HAP-1 (cell line): ENCODE measurements around the gene MPP4.

Source experiments
- DNase-seq, 2 experiments: peaks; one replicate each; pipeline ENCODE4 v3.0.0-alpha.2; 2016 to 2020; ENCODE audit warnings: low spot score in 2 of 2
- H3K27me3 ChIP-seq: fragments of 250-450 bp; sonication (Bioruptor Pico); 2 replicates; pipeline ENCODE4 v1.5.1; 2020; ENCODE audit warnings: low read depth, mild to moderate bottlenecking, moderate library complexity
- H3K36me3 ChIP-seq: fragments of 250-450 bp; sonication (Bioruptor Pico); replicated peaks from 2 replicates; pipeline ENCODE4 v1.5.1; 2020; ENCODE audit warnings: mild to moderate bottlenecking
- H3K4me1 ChIP-seq: fragments of 250-450 bp; sonication (Bioruptor Pico); 2 replicates; pipeline ENCODE4 v1.5.1; 2020; ENCODE audit warnings: mild to moderate bottlenecking
- H3K4me3 ChIP-seq: fragments of 250-450 bp; sonication (Bioruptor Pico); 2 replicates; pipeline ENCODE4 v1.5.1; 2020; ENCODE audit warnings: mild to moderate bottlenecking, moderate library complexity
- H3K9me3 ChIP-seq: fragments of 250-450 bp; sonication (Bioruptor Pico); 2 replicates; pipeline ENCODE4 v1.5.1; 2020; ENCODE audit warnings: mild to moderate bottlenecking, moderate library complexity
- in situ Hi-C: fragments of 300-500 bp; cut with MboI; formaldehyde crosslinking; loops from 3 replicates; pipeline ENCODE4 v1.14.3; 2020; ENCODE audit warnings: low sequenced_read_pairs, inconsistent platforms, mixed read lengths

Gene MPP4

DNA sequence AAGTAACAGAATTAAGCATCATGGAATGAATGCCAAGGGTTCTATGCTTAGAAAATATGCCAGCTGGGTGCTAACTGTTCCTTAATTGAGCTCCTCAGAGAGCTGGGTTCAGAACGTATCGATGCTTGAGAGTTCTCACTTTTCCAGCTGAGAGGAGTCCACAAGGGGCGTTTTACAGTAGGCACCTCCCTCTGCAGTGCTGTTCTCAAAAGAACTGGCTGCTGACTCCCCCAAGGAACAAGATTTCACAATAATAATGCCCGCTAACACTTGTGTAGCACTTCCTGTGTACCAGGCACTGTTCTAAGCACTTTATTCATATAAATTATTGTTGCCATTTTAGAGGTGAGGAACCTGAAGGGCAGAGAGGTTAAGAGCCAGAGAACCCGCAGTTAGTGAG is 37.1 kb downstream of the MPP4 start:
- Histone ChIP-seq H3K4me1 (peaks cover 5% of the 10 kb centered on the region; the same call in 1 of the 2 replicates), H3K4me3 (no peak overlapping the region), H3K36me3 (no peaks in the 10 kb centered on the region), H3K27me3 (no peaks in the 10 kb centered on the region), H3K9me3 (no peaks in the 10 kb centered on the region)
- no peak for DNase-seq
- in situ Hi-C loops: no loop called here

DNA sequence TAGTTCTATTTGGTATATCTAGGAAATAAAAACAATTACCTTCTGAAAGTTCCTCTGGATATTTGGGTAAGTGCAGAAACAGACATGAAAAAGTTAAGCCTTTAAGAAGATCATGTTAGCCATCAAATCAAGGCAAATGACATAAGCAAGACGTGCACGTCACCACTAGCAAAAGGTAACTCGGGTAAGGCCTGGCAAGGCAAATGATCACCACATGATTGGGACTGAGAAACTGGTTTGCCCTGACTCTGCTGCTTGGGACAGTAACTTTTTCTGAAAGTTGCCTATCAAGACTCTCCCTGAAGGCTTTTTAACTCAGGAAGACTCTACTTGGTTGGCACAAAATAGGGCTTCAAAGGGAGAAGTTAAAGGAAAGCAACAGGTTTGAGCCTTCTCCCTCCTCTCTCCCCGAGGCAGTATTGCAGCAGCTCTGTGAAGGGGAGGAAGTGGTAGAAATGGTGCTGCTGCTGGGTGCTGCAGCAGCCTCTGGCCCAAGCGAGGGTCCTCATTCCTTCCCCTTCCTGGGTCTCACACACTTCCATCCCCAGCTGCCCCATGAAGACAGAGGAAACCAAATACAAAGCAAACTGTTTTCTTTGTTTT is 38.0 kb downstream of the MPP4 start:
- no peak for DNase-seq
- no peak overlapping the region for H3K4me3 ChIP-seq
- H3K9me3 ChIP-seq: no peaks in the 10 kb centered on the region
- no peaks in the 10 kb centered on the region for H3K36me3 ChIP-seq
- in situ Hi-C loops: no loop called here
- H3K4me1 ChIP-seq: peaks cover 5% of the 10 kb centered on the region; the same call in 1 of the 2 replicates
- no peaks in the 10 kb centered on the region for H3K27me3 ChIP-seq

DNA sequence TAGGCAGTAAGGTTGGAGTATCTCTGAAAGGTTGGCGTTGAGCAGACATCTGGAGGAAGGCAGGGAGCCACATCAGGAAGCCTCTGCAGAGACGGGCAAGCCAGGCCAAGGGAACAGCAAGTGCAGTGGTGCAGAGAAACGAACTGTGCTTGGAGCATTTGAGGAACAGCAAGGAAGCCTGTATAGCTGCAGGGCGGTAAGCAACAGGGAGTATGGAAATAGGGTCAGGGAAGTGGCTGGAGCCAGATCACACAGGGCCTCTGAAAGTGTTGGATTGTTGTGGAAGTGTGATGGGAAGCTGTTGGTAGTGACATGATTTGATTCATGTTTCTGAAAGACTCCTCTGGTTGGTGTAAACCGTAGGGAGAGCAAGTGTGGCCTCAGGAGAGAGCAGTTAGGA is 41.7 kb downstream of the MPP4 start:
- no peaks in the 10 kb centered on the region for H3K4me1 ChIP-seq
- DNase-seq: no peak
- no peaks in the 10 kb centered on the region; the same call in 1 of the 2 replicates for H3K27me3 ChIP-seq
- no peaks in the 10 kb centered on the region for H3K36me3 ChIP-seq
- in situ Hi-C loops: no loop called here
- H3K9me3 ChIP-seq: no peaks in the 10 kb centered on the region
- no peak overlapping the region for H3K4me3 ChIP-seq

DNA sequence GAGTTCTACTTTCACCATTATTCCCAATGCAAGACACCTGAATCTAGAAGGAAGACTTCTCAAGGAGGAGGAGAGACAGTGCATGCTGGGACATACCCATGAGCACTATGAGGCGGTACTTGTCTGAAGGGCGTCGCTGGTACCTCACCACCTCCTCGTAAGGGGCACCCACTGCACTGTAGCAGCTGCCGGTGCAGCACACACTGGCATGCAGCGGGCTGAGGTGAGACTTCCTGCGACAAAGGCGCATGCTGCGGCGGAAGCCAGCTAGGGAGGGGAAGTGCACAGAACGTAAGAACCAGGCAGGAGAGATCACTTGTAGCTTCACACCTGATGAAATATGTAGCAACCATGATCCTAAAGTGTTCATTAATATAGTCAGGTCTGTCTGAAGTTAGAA is 42.3 kb downstream of the MPP4 start:
- no peaks in the 10 kb centered on the region for H3K36me3 ChIP-seq
- DNase-seq: no peak
- in situ Hi-C loops: no loop called here
- no peaks in the 10 kb centered on the region for H3K4me1 ChIP-seq
- no peaks in the 10 kb centered on the region for H3K9me3 ChIP-seq
- H3K4me3 ChIP-seq: no peak overlapping the region
- no peaks in the 10 kb centered on the region; the same call in 1 of the 2 replicates for H3K27me3 ChIP-seq

DNA sequence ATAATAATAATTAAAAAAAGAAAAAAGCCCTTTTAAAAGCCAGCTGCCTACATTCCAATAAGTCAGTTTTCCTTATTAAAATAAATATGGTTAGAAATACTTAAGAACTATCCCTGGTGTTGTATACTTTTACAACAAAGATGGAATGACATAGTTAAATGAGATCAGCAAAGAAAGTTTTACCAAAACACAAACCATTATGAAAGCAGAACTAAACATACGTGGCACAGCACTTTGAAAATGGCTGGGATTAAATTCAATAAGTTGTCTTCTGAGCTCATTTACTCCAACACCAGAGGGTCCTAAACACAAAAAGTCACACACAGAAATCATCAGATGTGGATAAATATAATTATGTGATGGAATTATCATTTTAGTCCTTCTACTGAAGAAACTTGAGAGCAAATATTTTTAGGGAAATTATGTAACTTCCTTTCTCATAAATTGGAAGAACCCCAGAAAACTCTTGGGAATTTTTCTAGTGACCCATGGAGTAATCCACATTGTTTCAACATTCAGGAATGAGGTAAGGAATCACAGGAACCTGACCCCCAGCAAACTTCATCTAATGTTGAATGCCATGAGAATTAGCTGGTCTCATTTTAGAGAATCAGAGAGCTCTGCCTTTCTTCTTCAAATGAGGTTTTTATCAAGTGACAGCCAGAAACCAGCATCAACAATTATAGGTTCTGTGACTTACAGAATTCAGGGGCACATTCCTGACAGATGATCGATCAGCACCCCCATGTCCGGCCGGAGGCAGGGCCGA is 43.6 kb downstream of the MPP4 start:
- Histone ChIP-seq H3K27me3 (no peaks in the 10 kb centered on the region; the same call in 1 of the 2 replicates), H3K4me1 (no peaks in the 10 kb centered on the region), H3K36me3 (no peaks in the 10 kb centered on the region), H3K9me3 (no peaks in the 10 kb centered on the region), H3K4me3 (no peak overlapping the region)
- DNase-seq: no peak
- in situ Hi-C loops: no loop called here

DNA sequence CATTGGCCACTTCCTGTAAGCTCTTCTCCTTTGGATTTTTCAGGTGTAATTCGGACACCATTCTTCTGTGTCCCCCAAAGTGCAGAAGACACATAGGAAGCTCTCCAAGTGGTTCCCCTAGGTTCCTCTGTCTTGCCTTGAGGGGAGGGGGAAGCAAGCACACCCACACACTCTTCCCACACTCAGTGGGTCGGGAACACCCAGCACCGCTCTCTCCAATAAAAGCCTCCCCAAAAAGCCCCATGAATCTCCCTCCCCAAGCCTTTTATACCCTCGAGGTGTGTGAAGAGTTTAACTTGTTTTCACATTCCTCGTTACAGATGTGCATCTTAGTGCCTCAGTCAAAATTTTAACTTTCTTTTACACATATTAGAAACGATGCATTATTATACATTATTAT is 45.2 kb downstream of the MPP4 start:
- H3K4me3 ChIP-seq: no peak overlapping the region
- H3K27me3 ChIP-seq: no peaks in the 10 kb centered on the region; the same call in 1 of the 2 replicates
- DNase-seq: no peak
- H3K36me3 ChIP-seq: no peaks in the 10 kb centered on the region
- no peaks in the 10 kb centered on the region for H3K4me1 ChIP-seq
- H3K9me3 ChIP-seq: no peaks in the 10 kb centered on the region
- in situ Hi-C loops: no loop called here

DNA sequence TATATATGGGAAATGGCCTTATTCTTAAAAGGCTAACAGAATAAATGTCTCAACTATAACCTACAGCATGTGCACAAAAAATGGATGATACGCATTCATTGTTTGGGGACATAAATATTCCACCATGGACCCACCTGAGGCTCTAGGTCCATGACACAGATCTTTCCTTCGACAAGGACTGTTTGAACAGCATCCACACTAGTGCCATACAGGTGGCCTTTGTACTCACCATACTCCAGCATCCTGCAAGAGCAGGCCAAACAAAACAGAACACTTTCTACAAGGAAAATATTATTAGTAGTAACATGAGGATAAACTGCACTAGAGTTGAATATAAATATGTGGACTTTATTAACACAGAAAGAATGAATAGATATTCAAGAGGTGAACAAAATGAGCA is 49.0 kb downstream of the MPP4 start:
- in situ Hi-C loops: no loop called here
- H3K4me1 ChIP-seq: no peaks in the 10 kb centered on the region
- no peak for DNase-seq
- H3K36me3 ChIP-seq: no peaks in the 10 kb centered on the region
- H3K27me3 ChIP-seq: no peaks in the 10 kb centered on the region; the same call in 1 of the 2 replicates
- H3K4me3 ChIP-seq: no peak overlapping the region
- no peaks in the 10 kb centered on the region for H3K9me3 ChIP-seq

DNA sequence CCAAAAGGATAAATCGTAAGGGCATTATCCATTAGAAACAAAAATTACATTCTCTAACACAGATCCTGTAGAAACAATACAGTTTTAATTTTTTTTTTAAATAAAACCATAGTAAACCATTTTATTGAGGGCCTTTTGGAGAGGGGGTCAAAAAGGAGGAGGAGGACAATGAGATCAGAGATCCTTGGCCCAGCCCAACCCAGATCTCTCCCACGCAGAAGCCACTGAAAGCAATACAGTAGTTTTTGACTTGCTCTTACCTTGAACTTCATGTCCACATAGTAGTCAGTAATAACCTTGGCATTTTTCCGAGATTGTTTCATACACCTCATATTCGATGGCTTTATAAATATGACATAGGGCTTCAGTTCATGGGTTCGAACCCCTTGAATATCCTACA is 51.0 kb downstream of the MPP4 start:
- Histone ChIP-seq H3K36me3 (no peaks in the 10 kb centered on the region), H3K9me3 (no peaks in the 10 kb centered on the region), H3K27me3 (no peaks in the 10 kb centered on the region; the same call in 1 of the 2 replicates), H3K4me3 (no peak overlapping the region), H3K4me1 (no peaks in the 10 kb centered on the region)
- in situ Hi-C loops: no loop called here
- no peak for DNase-seq

DNA sequence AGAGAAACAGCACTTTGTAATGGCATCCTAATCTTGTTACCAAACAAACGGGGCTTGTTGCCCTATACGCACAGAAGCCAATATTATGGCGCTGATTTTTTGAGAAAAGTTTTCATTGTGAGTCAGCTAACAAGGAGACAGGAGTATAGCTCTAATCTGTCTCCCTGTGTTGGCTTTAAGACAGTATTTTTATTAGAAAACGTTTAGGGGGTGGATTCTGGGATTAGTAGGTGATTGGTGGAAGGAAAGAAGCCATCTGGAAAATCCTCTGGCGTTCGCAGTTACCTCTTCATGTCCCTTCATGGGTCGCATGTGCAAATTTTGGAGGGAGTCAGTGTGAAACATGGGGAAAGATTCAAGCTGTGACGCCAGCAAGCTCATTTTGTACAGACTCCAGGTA is 54.4 kb downstream of the MPP4 start:
- H3K9me3 ChIP-seq: no peaks in the 10 kb centered on the region
- H3K4me1 ChIP-seq: no peaks in the 10 kb centered on the region
- DNase-seq: no peak
- H3K4me3 ChIP-seq: no peak overlapping the region
- in situ Hi-C loops: no loop called here
- H3K27me3 ChIP-seq: no peaks in the 10 kb centered on the region
- H3K36me3 ChIP-seq: no peaks in the 10 kb centered on the region

DNA sequence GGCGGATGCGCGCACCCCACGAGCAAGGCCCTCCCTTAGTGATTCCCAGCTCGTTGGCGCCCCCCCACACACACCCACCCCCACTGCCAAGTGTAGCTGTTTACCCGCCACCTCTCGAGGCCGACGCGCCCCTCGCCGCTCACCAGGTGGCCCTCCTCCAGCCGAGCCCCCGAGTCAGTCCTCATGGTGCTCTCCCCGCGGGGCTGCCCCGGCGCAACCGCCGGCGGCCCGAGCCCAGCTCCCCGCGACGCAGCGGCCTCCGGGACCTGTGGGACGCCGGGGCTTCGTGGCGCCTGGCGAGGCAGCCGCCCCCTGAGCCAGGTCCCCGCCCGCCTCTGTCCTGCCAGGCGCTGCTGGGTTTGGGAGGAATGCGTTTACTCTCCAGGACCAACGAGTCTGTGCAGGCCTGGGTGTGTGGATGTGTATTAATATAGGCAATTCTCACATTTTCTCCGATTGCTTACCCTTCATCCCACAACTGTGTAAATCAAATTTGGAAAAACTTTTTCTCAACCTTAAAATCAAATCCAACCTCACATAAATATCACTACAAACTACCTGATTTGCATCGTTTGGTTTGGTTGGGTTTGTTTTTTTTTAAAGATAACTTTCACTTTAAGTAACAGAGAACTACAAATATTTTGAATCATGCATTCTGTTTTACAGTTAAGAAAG is 55.1 kb downstream of the MPP4 start, which contains the start of gene TMEM237:
Gene TMEM237 (minus strand): TSS at position 288 of the 675 bp plus-strand sequence. CDS start 103 bp downstream, at position 185.
- Histone ChIP-seq H3K36me3 (peaks cover under 1% of the 10 kb centered on the region; the same call in 1 of the 2 replicates), H3K4me3 (peak within 1 kb of the TSS; percentile 75), H3K27me3 (no peaks in the 10 kb centered on the region), H3K4me1 (no peaks in the 10 kb centered on the region), H3K9me3 (no peaks in the 10 kb centered on the region)
- DNase-seq: peak in 1 of 2 experiments; percentile 52
- in situ Hi-C loops: no loop called here

DNA sequence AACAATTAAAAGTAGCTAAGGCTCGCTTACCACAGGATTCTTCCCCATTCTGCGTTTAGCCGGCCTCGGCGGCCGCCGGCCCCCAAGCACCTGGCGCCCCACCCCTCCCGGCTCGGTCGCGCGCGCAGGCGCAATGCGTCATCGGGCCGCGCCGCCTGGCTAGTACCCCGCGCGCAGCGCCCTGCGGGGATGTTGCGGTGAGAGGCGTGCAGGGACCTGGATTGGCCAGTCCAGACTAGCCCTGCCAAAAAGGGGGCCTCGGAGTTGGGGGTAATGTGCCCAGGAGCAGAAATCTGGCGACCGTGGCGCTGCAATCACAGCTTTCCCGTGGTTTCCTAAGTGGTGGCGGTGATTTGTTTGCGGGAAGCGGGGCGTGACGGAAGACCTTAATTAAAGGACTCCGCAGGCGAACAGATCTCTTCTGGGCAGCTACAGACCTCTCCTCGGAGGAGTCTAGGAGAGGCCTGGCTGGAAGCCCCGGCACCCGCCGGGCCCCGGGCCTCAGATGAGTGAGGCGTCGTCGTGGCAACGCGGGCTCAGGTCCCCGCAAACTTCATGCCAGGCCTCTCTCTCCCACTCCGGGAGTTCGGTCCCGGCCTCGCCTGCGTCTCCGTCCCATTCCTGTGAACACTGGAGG is 55.7 kb downstream of the MPP4 start:
- DNase-seq: peak; percentile 72 to 91
- H3K36me3 ChIP-seq: peaks cover 7% of the 10 kb centered on the region; the same call in 1 of the 2 replicates
- in situ Hi-C loops: no loop called here

DNA sequence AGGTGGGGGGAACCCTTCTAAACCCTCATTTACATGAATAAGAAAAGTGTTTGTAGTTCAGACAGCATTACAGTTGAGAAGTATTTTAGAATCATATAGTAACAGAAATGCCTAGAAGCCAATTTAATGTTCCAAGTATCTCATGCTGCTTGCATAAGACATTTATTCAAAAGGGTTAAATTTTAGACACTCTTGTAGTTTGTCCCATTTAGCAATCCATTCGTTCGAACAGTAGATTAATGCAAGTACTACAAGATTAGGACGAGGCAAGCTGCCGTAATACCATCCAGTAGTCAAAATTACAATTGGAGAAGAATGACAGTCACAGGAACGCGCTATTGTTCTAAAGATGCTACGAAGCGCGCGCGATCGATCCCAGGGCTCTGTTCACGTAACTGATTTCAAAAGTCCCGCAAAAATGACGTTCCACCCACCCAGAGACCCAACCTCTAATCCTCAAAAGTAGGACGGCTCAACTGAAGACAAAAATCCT is 56.3 kb downstream of the MPP4 start:
- H3K9me3 ChIP-seq: no peaks in the 10 kb centered on the region
- H3K36me3 ChIP-seq: peaks cover 7% of the 10 kb centered on the region; the same call in 1 of the 2 replicates
- no peaks in the 10 kb centered on the region for H3K4me1 ChIP-seq
- H3K27me3 ChIP-seq: no peaks in the 10 kb centered on the region
- in situ Hi-C loops: no loop called here
- peak in 1 of 2 experiments; percentile 64 for DNase-seq
- H3K4me3 ChIP-seq: peak overlapping the region; percentile 75

More for the DNA sequence above, 55.7 kb downstream of the MPP4 start:
- no peaks in the 10 kb centered on the region for H3K4me1 ChIP-seq
- peak overlapping the region; percentile 75 for H3K4me3 ChIP-seq
- no peaks in the 10 kb centered on the region for H3K9me3 ChIP-seq
- no peaks in the 10 kb centered on the region for H3K27me3 ChIP-seq

DNA sequence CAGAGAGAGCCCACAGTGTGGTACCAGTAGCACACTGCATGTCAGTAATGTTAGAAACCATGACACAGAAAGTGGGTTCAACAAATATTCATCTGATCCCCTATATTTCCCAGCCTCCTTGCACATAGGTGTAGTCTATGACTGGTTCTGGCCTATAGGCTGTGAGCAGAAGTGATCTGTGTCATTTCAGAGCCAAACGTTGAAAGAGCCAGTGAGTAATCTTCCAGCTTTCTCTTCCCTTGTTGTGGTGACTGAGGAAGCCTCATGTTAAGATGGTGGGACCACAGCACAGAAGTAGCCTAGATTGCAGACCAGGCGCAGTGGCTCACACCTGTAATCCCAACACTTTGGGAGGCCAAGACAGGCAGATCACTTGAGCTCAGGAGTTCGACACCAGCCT is 59.2 kb downstream of the MPP4 start:
- no peaks in the 10 kb centered on the region for H3K4me1 ChIP-seq
- in situ Hi-C loops: no loop called here
- H3K4me3 ChIP-seq: no peak overlapping the region

More for the DNA sequence above, 59.2 kb downstream of the MPP4 start:
- Histone ChIP-seq H3K27me3 (no peaks in the 10 kb centered on the region), H3K9me3 (no peaks in the 10 kb centered on the region), H3K36me3 (peaks cover 13% of the 10 kb centered on the region)
- no peak for DNase-seq
